Activated CD4-positive, alpha-beta memory T cell treated with anti-CD3 and anti-CD28 coated beads, Interleukin-2, amount 10 ng/mL, durations not matched to agents 7 days and 5 days (primary cell): ENCODE results near the gene RUSC1. TPM values are rescaled to one million over a fixed set of nuclear protein-coding genes. Genes with fewer than 3 reads are reported as not detected.
"Not testable (repeated sequence)": the region's sequence is repeated elsewhere in the genome, so short reads cannot be mapped to it uniquely, and the experiment has no call there.

Experiments
- CTCF ChIA-PET: fragments of 350-600 bp; sonication (Branson Sonifier 250); formaldehyde crosslinking; loops from one replicate; lab custom pipeline; 2021; ENCODE audit warnings: antibody characterized with exemption, inconsistent platforms; lab: Charles Lee
- POLR2A ChIA-PET: fragments of 350-600 bp; sonication (Branson Sonifier 250); formaldehyde crosslinking; loops from one replicate; lab custom pipeline; 2021; ENCODE audit warnings: antibody characterized with exemption; lab: Charles Lee
- DNase-seq: peaks from one replicate; pipeline ENCODE4 v3.0.0-alpha.2; 2020
- H3K27ac Mint-ChIP-seq: one replicate; pipeline ENCODE4 v1.8.0; 2021; ENCODE audit warnings: mild to moderate bottlenecking, mixed read lengths
- H3K27me3 Mint-ChIP-seq: one replicate; pipeline ENCODE4 v1.8.0; 2021; ENCODE audit warnings: mixed read lengths
- H3K36me3 Mint-ChIP-seq: one replicate; pipeline ENCODE4 v1.8.0; 2021; ENCODE audit warnings: low read depth, mixed read lengths
- H3K4me1 Mint-ChIP-seq: one replicate; pipeline ENCODE4 v1.8.0; 2021; ENCODE audit warnings: mixed read lengths
- H3K4me3 Mint-ChIP-seq: one replicate; pipeline ENCODE4 v1.8.0; 2021; ENCODE audit warnings: mild to moderate bottlenecking, mixed read lengths
- H3K9me3 Mint-ChIP-seq: one replicate; pipeline ENCODE4 v1.8.0; 2021; ENCODE audit warnings: mixed read lengths
- total RNA-seq, 2 experiments: library from RNA; stranded (reverse); gene quantifications; one replicate each; pipeline ENCODE4 v1.2.3, GENCODE V29; 2021

The RUSC1 gene
- total RNA-seq, 2 experiments from 2014 or later: 24.6 to 26.2 TPM

DNA sequence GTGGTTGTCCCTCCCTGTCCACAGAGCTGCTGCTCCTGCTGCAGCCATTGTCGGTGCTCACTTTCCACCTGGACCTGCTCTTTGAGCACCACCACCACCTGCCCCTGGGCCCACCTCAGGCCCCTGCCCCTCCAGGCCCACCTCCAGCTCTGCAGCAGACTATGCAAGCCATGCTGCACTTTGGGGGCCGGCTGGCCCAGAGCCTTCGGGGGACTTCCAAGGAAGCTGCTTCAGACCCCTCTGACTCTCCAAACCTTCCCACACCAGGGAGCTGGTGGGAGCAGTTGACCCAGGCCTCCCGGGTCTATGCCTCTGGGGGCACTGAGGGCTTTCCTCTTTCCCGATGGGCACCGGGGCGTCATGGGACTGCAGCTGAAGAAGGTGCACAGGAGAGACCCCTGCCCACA lies 5.9 kb downstream of the RUSC1 start:
- CTCF ChIA-PET: interaction anchor here (0.7 kb wide), 1 partner anchor 10 kb away, joined by 3 read pairs; no protein-coding TSS in a partner anchor
- no peak for DNase-seq
- POLR2A ChIA-PET: interaction anchor here (1.2 kb wide), 1 partner anchor 82 kb away, joined by 3 read pairs; no protein-coding TSS in a partner anchor

GRCh38 chr1:155327981-155328380 lies 7.3 kb downstream of the RUSC1 start:
- no peaks in the 10 kb centered on the region for H3K9me3 Mint-ChIP-seq
- POLR2A ChIA-PET: interaction anchor here (0.7 to 1.1 kb wide), 2 partner anchors 20 to 55 kb away, joined by 3 to 4 read pairs; partner anchors contain the start of gene CLK2

More for the DNA sequence above, 5.9 kb downstream of the RUSC1 start:
- no peaks in the 10 kb centered on the region for H3K9me3 Mint-ChIP-seq
- H3K4me1 Mint-ChIP-seq: peaks cover 28% of the 10 kb centered on the region
- peaks cover 22% of the 10 kb centered on the region for H3K36me3 Mint-ChIP-seq
- H3K27me3 Mint-ChIP-seq: no peaks in the 10 kb centered on the region
- no peak overlapping the region for H3K4me3 Mint-ChIP-seq
- H3K27ac Mint-ChIP-seq: no peak overlapping the region

GRCh38 chr1:155328856-155329255 lies 8.2 kb downstream of the RUSC1 start:
- POLR2A ChIA-PET, H3K4me3 Mint-ChIP-seq, H3K9me3 Mint-ChIP-seq, DNase-seq, H3K27me3 Mint-ChIP-seq: not testable (repeated sequence)
- H3K4me1 Mint-ChIP-seq: peaks cover 18% of the 10 kb centered on the region
- H3K27ac Mint-ChIP-seq: peak overlapping the region; percentile 21
- H3K36me3 Mint-ChIP-seq: peaks cover 26% of the 10 kb centered on the region
- CTCF ChIA-PET: interaction anchor here (0.7 to 1.2 kb wide), 2 partner anchors 11 to 464 kb away, joined by 3 read pairs; no protein-coding TSS in a partner anchor

More at GRCh38 chr1:155327981-155328380, 7.3 kb downstream of the RUSC1 start:
- no peak overlapping the region for H3K4me3 Mint-ChIP-seq
- no peak for DNase-seq
- H3K4me1 Mint-ChIP-seq: peaks cover 18% of the 10 kb centered on the region
- H3K27ac Mint-ChIP-seq: peak overlapping the region; percentile 52
- peaks cover 22% of the 10 kb centered on the region for H3K36me3 Mint-ChIP-seq
- CTCF ChIA-PET: no interaction called here
- H3K27me3 Mint-ChIP-seq: no peaks in the 10 kb centered on the region

GRCh38 chr1:155329980-155330598 lies 9.4 kb downstream of the RUSC1 start:
- peaks cover 15% of the 10 kb centered on the region for H3K4me1 Mint-ChIP-seq
- ChIA-PET POLR2A (no interaction called here), CTCF (interaction anchor here (0.6 to 0.7 kb wide), 4 partner anchors 22 to 994 kb away, joined by 3 to 8 read pairs (median 4); partner anchors contain the start of gene FDPS)
- H3K27ac Mint-ChIP-seq: peak overlapping the region; percentile 59
- no peak for DNase-seq
- H3K36me3 Mint-ChIP-seq: peaks cover 32% of the 10 kb centered on the region
- H3K4me3 Mint-ChIP-seq: no peak overlapping the region
- H3K27me3 Mint-ChIP-seq: no peaks in the 10 kb centered on the region
- H3K9me3 Mint-ChIP-seq: no peaks in the 10 kb centered on the region

- peaks cover 4% of the 10 kb centered on the region for H3K4me1 Mint-ChIP-seq
- POLR2A ChIA-PET: interaction anchor here (1.2 kb wide), 1 partner anchor 11 kb away, joined by 3 read pairs; no protein-coding TSS in a partner anchor
- peaks cover 54% of the 10 kb centered on the region for H3K36me3 Mint-ChIP-seq
Observed at GRCh38 chr1:155334962-155335361, 14.3 kb downstream of the RUSC1 start.

DNA sequence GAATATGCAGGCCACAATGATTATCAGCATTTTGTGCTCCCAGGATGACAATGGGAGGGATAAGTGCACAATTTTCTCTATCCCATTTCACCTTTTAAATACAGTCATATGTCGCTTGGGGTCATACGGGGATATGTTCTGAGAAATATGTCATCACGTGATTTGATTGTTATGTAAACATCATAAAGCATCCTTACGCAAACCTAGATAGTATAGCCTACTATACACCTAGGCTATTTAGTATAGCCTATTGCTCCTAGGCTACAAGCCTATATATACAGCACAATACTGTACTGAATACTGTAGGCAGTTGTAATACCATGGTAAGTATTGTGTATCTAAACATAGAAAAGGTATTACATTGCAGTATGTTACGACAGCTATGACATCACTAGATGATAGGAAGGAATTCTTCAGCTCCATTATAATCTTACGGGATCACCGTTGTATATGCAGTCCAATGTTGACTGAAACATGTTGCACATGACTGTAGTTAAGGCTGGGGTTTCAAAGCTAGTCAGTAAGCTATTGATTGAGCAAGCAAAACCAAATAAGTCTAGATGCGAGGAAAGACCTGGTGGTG lies 18.9 kb downstream of the RUSC1 start:
- H3K27ac Mint-ChIP-seq: no peak overlapping the region
- H3K36me3 Mint-ChIP-seq: peaks cover 68% of the 10 kb centered on the region
- H3K4me3 Mint-ChIP-seq: no peak overlapping the region
- H3K4me1 Mint-ChIP-seq: no peaks in the 10 kb centered on the region
- no peak for DNase-seq
- no peaks in the 10 kb centered on the region for H3K9me3 Mint-ChIP-seq
- ChIA-PET POLR2A (interaction anchor here (1.0 kb wide), 1 partner anchor 196 kb away, joined by 3 read pairs; no protein-coding TSS in a partner anchor), CTCF (interaction anchor here (0.7 to 4.0 kb wide), 4 partner anchors 11 to 196 kb away, joined by 3 to 17 read pairs (median 4); no protein-coding TSS in a partner anchor)
- no peaks in the 10 kb centered on the region for H3K27me3 Mint-ChIP-seq

More at GRCh38 chr1:155334962-155335361, 14.3 kb downstream of the RUSC1 start:
- CTCF ChIA-PET: no interaction called here
- H3K4me3 Mint-ChIP-seq: no peak overlapping the region
- no peak overlapping the region for H3K27ac Mint-ChIP-seq
- DNase-seq: no peak
- no peaks in the 10 kb centered on the region for H3K9me3 Mint-ChIP-seq
- no peaks in the 10 kb centered on the region for H3K27me3 Mint-ChIP-seq

DNA sequence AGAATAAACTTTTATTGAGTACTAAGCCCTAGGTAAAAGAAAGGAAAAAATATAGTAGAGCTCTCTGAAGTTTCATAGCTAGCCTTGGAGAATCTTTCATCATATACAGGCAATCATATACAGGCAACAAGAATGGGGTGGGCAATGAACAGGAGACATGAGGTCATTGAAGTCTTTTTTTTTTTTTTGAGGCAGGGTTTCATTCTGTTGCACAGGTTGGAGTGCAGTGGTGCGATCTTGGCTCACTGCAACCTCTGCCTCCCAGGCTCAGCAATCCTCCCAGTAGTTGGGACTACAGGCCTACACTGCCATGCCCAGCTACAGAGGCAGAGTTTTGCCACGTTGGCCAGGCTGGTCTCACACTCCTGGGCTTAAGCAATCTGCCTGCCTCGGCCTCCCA lies 22.1 kb downstream of the RUSC1 start:
- Mint-ChIP-seq H3K4me3 (no peak overlapping the region), H3K4me1 (no peaks in the 10 kb centered on the region), H3K27me3 (no peaks in the 10 kb centered on the region), H3K36me3 (peaks cover 65% of the 10 kb centered on the region), H3K27ac (no peak overlapping the region), H3K9me3 (no peaks in the 10 kb centered on the region)
- no peak for DNase-seq
- CTCF ChIA-PET: interaction anchor here (0.6 to 0.9 kb wide), 2 partner anchors 29 to 91 kb away, joined by 3 read pairs; no protein-coding TSS in a partner anchor
- POLR2A ChIA-PET: interaction anchor here (0.6 kb wide), 1 partner anchor 18 kb away, joined by 3 read pairs; no protein-coding TSS in a partner anchor

- POLR2A ChIA-PET: no interaction called here
- H3K27me3 Mint-ChIP-seq: no peaks in the 10 kb centered on the region
Observed at GRCh38 chr1:155352631-155353030, 31.9 kb downstream of the RUSC1 start.

GRCh38 chr1:155360051-155360450 lies 39.4 kb downstream of the RUSC1 start:
- no peaks in the 10 kb centered on the region for H3K9me3 Mint-ChIP-seq
- H3K4me1 Mint-ChIP-seq: no peaks in the 10 kb centered on the region
- ChIA-PET POLR2A (no interaction called here), CTCF (interaction anchor here (0.7 kb wide), 1 partner anchor 526 kb away, joined by 3 read pairs; no protein-coding TSS in a partner anchor)
- DNase-seq: no peak
- no peak overlapping the region for H3K27ac Mint-ChIP-seq
- no peaks in the 10 kb centered on the region for H3K27me3 Mint-ChIP-seq
- H3K36me3 Mint-ChIP-seq: peaks cover 33% of the 10 kb centered on the region
- no peak overlapping the region for H3K4me3 Mint-ChIP-seq

More at GRCh38 chr1:155352631-155353030, 31.9 kb downstream of the RUSC1 start:
- no peaks in the 10 kb centered on the region for H3K4me1 Mint-ChIP-seq
- no peaks in the 10 kb centered on the region for H3K9me3 Mint-ChIP-seq
- no peak overlapping the region for H3K4me3 Mint-ChIP-seq
- DNase-seq: no peak
- peaks cover 61% of the 10 kb centered on the region for H3K36me3 Mint-ChIP-seq
- no peak overlapping the region for H3K27ac Mint-ChIP-seq
- CTCF ChIA-PET: interaction anchor here (0.9 kb wide), 1 partner anchor 29 kb away, joined by 3 read pairs; no protein-coding TSS in a partner anchor

DNA sequence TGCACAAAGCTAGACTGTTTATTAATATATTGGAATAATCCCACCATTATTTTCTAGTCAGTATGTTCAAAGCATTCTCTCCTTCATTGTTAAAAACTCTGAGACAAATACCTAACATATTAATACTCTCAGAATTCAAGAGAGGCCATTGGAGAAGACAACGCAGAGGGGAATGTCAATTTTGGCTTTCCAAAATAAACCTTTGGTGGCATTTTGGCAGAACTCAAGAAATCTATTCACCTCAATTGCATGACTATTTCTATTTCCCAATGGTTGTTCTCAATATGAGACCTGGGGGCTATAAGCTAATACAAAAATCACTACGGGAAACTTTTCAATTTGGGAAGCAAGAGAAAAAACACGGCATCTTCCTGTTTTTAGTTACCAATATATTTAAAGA lies 58.5 kb downstream of the RUSC1 start:
- Mint-ChIP-seq H3K27me3 (no peaks in the 10 kb centered on the region), H3K4me3 (no peak overlapping the region), H3K27ac (no peak overlapping the region), H3K9me3 (no peaks in the 10 kb centered on the region), H3K4me1 (no peaks in the 10 kb centered on the region), H3K36me3 (peaks cover 43% of the 10 kb centered on the region)
- ChIA-PET POLR2A (no interaction called here), CTCF (no interaction called here)
- no peak for DNase-seq

DNA sequence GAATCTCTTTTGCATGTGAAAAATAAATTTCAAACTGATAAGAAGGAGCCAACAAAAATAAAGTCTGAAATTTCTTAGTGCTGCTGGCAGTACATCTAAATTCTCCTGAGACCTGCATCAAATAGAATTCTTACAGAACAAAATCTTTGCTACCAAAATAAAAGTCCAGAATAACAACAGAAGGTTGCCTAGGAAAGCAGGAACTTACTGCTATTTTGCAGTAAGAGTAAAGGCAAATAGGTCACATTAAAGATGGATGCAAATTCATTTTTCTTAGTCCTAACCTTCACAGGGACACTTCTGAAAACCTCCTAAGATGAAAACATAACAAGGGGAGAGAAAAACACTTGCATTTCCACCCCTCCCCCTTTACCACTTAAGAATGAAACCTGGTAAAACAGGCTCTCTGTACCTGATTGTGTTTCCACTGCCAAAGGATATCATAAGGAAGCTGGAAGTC lies 59.0 kb downstream of the RUSC1 start:
- ChIA-PET CTCF (no interaction called here), POLR2A (no interaction called here)
- Mint-ChIP-seq H3K9me3 (no peaks in the 10 kb centered on the region), H3K27ac (no peak overlapping the region), H3K27me3 (no peaks in the 10 kb centered on the region), H3K36me3 (peaks cover 38% of the 10 kb centered on the region), H3K4me3 (no peak overlapping the region), H3K4me1 (no peaks in the 10 kb centered on the region)
- DNase-seq: no peak
